GM19452 (cell line): ENCODE measurements around the gene NFIL3.
A peak's percentile ranks its signal among the peaks of the same experiment; 100 is the strongest.

Source experiments
- ATAC-seq: cut with Tn5 transposase; IDR thresholded peaks from one replicate; pipeline ENCODE4 v1.9.1; 2021; ENCODE audit not compliant: unreplicated experiment

Gene NFIL3

DNA sequence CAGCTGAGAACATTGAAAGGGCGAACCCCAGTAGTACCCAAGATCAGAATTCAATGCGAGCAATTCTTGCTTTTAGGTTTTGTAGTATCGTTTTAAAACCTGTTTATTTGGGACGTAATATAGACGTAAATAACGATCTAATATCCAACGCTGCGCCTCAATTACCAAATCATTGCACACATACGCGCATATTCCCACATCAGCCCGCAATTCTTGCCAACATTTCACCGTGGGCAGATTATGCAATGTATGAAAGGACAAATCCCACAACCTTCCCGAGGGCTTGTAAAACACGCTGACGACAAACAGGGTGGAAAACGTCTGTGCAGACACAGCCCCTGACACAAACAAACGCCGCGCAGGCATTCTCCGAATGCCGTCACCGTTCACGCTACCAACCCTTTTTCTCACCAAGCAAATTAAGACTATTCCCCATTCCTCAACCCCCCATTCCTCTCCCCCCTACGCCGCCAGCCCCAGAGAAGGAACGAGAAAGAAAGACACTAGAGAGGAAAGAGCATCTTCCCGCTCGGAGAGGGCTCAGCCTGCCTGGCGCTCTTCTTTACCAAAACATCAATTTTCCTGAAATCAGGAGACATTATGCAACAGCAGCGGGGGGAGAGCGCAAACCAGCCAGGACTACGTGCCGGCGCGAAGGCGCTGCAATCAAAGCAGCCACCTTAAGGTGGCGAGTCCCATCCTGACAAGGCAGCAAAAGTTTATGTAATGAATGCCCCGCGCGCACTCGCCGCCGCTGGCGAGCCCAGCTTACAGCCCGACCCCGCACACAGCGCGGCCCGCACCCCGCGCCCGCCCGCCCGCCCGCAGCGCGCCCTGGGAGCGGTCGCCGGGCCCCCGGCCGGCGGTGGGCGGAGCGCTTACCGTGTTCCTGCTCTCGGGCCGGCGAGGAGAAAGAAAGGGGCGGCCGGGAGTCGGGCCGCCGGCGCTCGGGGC lies 597 bp downstream of the NFIL3 start:
- ATAC-seq, result peak; percentile 32

DNA sequence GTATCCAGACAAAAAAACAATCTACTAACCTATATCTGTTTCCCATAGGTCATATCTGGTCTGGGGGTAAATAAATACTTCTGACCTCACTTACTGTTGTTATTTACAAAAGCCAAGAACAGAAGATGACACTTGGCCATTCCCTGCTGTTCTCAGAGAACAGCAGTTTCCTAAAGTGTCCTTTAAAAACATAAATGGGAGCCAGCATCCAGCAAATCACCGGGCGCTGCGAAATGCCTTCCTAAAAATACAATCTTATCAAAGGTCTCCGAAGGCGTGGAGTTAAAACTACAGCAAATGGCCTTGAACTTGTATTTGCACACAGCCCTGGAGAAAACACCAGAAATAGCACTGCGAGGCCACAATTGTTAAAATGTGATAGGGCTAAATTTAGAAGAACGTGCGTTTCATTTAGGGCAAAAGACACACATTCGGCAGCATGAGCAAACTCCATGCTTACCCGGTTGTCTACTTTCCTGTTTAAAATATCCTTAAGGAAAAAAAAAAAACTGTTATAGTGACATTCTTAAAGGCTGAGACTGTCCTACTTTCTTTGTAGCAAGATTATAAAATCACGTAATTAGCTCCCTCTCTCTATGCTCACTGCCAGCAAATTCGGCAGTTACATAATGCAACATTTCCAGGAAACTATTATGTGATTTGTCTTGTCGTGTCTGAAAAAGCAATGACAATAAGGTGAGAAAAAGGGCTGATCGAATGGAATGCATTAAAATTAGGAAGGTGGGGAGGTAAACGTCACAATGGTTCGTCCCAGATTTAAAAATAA lies 1.5 kb downstream of the NFIL3 start:
- no peak for ATAC-seq

DNA sequence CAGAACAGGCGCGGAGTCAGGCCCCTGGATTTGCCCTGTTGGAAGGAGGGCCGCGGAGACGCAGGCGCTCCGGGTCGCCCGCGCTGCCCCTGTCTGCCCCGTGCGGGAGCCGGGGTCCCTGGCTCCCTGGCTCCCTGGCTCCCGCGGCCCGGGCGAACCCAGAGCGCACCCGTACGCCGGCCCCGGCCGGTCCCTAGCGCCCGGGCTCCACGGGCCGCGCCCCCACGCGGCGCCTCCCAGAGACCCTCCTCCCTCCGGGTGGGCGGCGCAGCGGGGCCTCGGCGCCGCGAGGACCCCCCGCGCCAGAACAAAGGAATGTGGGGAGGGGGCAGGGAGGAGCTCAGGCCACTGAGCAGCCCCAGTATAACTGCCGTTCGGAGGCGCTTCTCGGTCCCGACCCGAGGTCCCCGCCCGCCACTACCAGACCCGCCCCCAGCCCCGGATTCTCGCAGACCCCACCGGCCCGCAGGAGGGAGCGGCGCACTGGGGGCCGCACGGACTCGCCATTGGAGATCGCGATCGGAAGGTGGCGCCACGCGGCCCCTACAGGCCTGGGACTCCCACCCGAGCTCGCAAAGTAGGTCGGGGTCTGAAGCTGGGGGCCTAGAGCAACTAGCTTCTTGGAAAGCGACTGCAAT lies 2.4 kb downstream of the NFIL3 start:
- ATAC-seq, result no peak

DNA sequence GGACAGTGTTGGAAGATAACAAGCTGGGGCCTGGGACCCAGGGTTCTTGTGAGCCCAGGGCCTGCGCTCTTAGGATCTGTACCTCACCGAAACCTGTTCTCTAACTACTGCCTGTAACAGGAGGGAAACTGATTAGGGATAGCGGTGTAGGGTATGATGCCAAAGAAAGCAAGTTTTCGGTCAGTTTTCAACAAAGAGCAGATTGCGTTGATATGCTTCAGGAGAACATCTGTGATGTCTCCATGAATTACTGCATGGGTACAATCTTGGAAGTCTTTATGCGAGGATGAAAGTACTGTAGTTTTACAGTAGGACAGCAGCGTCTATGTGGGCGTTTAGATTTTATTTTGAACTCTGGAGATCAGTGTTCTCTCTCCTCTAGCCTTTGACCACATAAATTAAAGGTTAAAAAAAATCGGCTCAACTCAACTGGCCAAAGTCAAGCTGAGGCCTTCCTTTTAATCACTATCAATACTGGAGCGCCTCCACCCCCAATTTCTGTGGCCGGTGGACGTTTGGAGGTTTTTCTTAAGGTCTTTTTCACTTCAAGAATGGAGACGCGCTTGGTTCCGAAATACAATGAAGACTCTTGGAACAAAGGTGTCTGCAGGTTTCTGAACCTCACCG lies 3.0 kb downstream of the NFIL3 start:
- ATAC-seq, result no peak

DNA sequence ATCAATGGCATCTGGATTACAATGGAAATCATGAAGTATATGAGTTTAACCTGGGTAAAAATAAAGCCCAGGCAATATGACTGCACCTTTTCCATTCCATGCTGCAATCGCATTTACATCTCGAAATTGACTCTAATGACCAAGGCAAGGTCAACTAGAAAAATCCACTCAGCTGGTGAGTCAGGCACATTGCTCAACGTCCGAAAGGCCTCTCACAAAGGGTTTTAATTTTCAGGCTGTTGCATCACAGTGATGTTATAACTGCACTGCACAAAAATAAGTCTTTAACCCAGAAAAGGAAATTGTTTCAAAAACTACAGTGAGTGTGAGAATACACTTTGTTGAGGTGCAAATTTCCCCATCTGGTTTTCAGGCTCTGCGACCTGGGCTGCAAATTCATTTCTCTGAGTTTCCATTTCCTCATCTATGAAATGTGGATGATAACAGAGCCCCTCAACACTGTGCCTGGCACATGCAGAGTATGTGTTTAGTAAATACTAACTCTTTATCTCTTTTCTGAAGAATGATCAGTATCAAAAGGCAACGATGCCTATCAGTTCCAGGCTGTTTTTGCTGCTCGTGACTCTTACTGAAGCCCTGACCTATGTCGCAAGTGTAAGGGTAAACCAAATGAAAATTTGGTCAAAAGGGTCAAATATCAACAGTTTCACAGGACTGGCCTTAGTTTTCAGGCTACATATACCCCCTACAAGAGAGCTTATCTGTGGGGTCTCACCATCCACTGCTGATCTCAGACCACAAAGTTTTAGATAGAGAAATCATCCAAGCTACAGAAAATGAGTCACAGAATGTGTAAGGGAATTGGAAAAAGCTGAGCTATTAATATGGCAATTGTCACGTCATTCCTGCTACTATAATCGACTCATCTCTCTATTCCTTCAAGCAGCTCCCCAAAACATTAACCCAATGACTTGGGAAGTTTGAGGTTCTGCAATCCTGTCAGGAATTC lies 4.1 kb downstream of the NFIL3 start:
- ATAC-seq, result no peak

DNA sequence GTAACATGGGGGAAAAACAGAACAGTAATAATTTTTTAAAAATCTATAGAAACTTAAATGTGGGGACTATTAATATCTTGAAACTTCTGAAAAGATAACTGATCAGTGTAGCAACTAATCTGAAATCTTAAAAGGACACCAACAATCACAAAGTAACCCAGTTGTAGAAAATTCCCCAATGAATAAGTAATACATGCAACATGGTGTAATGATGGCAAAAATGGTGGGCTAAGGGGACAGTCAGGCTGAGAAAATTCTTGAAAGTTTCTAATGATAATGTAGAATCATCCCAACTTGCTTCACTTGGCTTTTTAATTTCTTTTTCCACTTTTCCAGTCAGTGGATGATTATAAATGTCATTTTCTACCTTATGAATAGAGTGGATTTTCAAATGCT lies 5.4 kb downstream of the NFIL3 start:
- no peak for ATAC-seq

DNA sequence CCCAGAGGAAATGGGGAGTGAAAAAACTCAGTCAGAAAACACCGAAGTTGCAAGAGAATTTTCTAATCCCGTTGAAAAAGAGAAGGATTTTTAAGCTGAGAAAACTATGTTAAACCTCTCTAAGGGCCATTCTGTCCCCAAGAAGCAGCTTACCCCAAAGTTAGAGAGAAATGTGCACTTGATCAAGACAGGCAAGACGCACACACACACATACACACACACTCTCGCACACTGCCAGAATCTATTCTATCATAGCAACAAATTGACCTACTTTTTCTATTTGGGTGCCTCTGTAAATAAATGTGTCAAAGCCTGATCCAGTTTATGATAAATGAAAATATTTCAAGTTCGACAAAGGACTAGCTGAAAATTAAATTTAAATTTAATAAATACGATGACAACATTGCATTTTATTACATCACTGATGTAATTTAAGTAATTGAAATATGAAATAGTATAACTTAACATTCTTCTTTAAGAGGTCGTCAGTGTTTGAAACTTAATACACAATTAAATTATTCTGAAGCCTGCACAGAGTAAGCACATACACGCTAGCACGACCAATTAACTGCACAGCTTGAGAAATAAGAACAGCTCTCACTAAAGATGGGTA lies 5.9 kb downstream of the NFIL3 start:
- no peak for ATAC-seq

DNA sequence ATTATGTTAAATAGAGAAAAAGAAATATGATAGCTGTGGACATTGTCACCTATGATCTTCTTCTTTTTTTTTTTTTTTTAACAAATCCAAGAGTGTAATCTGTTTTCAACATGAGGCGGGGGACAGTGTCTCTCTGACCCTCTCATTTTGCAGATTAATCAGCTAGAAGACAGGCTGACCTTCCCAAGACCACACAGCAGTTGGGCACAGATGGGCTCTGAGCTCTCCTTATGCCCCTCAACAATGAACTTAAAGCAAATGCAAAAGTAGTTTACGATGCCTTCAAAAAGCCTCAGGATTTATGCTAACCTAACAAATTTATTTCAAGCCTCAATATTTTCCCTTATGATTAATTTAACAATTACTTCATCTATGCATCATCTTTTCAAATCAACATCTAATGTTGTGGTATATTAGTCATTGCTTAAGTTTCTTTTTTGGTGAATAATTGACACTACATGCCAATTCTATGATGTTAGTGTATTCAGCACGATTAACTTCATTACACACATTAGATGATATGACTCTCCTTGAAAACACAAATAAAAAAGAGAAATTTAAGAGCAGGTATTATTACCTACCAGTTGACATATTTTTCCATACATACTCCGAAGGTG lies 7.4 kb downstream of the NFIL3 start:
- ATAC-seq, result no peak

DNA sequence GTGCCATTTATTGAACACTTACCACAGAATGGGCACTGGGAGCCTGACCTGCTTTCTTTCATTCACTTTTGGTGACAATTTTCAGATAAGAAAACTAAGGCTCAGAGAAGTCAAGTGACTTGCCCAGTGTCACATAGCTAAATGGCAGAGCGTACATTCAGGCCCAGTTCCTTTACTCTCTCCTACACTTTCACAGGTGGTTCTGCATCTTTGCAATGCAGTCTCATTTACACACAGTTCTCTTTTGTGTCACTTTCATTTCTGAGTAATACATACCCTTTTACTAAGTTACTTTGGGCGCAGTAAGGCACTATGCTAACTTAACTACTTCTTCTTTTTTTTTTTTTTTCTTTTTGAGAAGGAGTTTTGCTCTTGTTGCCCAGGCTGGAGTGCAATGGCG lies 8.3 kb downstream of the NFIL3 start:
- ATAC-seq, result peak; percentile 94

DNA sequence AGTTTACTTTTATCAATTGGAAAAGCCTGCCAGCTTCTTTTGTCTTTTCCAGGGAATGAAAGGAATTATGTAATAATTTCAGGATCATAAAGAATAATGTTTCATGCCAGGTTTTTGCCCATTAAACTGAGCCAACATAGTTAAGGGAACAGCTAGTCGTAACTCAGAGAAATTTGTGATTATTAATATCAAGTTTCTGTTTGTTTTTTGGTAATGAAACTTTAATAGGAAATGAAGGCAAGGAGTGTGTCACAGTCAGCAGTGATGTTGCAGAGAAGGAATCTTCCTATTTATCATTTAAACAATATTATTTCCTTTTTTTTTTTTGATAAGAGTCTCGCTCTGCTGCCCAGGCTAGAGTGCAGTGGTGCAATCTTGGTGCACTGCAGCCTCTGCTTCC lies 10.7 kb downstream of the NFIL3 start:
- no peak for ATAC-seq

DNA sequence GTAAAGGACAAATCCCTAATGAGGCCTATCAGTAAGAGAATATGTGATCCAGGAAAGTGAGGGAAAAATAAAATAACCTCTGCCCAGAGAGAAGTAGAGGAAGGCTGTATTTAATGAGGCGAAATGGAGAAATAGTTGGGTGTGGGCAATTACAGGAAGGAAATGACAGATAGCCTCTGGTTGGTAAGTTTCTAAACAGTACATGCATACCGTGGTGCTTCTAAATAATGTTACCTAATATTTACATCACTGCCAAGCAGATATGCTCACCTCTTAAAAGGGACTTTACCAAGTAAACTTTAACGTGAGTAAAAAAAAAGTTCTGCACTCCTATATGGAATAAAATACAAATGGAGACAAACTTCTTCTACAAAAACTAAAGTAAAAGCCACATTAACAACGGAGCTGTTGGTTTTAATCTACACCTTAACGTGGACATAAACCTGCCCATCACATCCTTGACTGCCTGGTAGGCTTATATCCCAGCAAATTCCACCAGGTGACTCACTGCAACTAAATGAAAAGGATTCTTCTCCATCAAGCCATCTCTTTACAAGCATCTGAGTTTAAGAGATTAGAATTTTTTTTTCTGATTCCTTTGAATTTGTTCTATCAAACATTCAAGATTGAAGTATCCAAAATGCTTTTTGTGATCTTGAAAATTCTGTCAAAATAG lies 12.4 kb downstream of the NFIL3 start:
- no peak for ATAC-seq

DNA sequence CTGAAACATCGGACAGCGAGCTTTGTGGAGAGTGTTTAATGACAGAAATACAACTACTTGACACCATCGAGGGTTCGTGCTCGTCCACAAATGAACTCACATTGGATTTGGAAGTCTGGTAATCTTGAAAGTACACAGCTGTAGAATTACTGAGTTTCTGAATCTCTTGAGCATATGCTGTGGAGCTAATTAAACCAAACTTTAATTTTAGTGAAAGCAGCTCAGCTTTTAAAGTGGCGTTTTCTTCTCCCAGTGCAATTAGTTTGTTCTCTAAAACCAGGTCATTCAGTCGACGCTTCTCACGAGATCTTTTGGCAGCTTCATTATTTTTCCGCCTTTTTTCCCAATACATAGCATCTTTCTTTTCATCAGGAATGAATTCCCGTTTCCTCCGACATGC lies 13.5 kb downstream of the NFIL3 start:
- ATAC-seq, result no peak

DNA sequence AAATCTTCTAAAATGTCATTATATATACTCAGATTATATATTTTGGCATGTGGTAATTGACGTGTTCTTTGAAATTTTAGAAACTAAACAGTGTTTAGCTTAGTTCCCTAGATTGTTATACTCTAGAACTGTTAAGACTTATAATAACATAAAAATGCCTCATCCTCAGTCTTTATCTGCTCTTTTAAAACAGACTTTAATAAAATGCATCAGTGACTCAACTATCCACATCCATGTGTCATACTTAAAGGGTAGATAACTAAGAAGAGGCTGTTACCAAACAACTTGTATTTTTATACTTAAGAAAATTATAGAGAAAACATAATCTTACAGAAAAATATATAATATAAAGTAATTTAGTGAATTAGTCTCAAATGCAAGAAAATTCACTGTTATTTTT lies 15.2 kb downstream of the NFIL3 start:
- ATAC-seq, result no peak

DNA sequence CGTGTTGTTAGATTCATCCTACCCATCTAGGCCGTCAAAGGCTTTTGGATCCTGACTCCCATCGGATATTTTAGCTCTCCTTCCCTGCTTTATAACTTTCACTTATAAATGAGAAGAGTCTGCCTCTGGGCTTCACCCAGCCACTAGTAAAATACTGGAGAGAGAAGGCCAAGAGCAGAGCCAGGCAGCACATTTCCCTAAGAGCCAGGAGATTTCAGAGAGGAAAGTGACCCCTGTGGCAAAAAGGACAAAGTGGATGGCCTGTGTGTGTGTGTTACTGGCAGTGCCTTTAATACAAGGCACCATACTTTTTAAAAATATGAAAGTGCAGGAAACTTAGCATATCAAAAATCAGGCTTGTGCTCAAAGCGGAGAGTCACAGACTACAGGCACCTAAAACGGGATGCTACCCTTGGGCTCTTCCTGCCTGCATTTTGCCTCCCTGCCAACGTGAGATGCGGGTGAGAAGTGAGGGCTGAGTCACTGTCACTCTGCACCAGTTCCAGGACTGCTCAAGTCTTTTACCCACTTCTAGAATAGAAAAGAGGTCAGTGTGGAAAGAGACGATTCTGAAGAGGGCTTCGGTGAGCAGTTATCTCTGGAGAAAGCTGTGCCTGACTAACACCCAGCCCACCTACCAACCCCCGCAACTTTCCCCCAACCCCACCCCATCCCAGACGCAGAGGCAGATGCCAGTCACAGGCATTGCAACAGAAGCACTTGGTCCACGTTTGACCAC lies 15.9 kb downstream of the NFIL3 start:
- no peak for ATAC-seq

DNA sequence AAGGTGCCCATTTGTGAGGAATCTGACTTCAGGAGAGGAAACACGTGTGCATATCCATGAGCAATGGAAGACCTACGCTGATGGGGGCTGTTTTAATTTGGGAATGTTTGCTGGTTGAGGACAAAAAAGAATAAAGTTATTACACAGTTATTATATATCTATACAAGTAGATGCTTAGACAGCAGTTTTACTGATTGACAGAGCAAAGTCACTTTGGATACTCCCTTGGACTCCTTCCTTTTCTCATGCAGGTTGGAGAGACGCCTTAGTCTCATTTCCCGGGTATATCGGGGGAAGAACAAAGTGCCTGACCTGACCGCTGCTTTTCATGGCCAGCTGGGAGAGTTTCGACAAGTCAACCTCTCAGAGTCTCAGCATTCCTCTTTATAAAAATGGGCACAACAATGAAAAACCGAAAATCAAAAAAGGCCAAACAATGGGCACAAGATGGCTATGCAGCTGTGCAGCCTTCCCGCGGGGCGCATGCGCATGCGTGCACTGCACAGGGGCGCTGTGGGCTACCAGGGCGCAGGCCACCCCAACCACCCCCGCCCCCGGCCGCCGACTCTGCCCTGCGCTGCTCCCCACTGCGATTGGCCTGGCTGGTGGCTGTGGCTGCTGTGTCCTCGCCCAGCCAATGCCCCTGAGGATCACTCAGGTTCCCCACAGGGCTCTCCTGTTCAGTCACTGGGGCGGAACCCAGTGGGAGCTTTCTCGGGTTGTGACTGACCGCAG lies 18.1 kb downstream of the NFIL3 start:
- no peak for ATAC-seq

DNA sequence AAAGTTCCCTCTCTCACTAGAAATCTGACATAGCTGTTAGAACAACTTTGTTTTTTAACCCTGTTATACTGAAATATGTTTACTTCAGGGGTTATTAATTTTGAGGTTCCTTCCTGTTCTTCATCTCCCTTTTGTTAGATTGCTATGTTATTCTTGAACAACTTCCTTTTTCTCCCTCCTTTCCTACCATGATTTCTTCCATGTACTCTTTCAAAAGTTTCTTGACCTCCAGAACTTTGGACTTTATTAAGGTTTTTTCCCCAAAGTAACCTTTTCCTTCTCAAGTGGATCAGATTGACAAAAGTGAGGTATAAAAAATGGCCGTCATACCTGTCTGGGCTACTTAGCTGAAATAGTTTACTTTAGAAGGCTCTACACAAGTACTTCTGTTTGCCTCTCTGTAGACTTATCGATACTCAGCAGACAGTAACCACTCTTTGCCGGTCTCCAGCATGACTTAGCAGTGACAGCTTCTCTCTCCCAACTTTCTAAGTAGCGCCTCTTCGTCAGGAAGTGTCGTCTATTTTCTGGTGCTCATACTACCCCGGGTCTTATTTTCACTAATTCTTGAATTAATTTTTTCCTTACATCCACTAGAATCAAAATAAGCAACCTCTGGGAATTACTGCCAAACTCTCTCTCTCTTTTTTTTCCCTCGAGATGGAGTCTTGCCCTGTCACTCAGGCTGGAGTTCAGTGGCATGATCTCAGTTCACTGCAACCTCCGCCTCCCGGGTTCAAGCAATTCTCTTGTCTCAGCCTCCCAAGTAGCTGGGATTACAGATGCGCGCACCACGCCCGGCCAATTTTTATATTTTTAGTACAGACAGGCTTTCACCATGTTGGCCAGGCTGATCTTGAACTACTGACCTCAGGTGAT lies 19.7 kb downstream of the NFIL3 start:
- no peak for ATAC-seq
